22Rv1 (cell line): ENCODE measurements around the gene ARHGEF19.

Experiments used
- ZFX ChIP-seq: fragments of 450-650 bp; IDR thresholded peaks from 2 replicates; pipeline ENCODE4 v1.6.1; 2017; ENCODE audit warnings: antibody characterized with exemption, borderline replicate concordance
- TF ChIP-seq, protein P1 (sequence below): fragments of 450-650 bp; IDR thresholded peaks from 2 replicates; pipeline ENCODE4 v1.5.1; 2017; ENCODE audit warnings: mild to moderate bottlenecking

DNA sequence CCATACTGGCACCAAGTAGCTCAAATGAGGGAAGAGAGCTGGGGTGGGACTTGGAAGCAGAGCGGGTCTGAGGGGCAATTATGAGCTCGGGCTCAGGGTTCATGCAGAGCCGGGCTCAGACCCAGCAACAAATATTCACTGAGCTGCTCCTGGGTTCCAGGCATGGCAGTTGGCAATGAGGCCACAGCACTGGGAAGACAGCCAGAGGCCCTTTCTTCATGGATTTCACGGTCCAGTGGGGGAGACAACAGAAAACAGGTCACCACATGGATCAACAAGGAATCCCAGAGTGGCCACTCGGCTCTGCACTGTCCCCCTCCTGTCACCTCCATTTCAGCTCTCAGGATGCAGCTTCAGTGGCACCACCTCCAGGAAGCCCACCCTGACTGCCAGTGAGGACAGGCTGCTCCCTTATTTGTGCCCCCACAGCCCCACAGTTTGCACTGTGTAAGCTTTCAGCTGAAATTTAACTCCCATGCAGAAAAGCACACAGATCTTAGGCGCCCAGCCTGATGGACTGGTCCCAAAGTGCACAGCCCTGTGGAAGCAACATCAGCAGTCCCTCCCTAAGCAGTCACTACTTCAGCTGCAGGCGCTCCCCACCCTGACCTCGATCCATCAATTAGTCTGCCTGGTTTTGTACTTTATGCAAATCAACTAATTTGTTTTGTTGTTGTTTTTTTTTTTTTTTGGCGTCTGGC lies 22.4 kb downstream of the ARHGEF19 start:
- TF ChIP-seq, protein P1, sequence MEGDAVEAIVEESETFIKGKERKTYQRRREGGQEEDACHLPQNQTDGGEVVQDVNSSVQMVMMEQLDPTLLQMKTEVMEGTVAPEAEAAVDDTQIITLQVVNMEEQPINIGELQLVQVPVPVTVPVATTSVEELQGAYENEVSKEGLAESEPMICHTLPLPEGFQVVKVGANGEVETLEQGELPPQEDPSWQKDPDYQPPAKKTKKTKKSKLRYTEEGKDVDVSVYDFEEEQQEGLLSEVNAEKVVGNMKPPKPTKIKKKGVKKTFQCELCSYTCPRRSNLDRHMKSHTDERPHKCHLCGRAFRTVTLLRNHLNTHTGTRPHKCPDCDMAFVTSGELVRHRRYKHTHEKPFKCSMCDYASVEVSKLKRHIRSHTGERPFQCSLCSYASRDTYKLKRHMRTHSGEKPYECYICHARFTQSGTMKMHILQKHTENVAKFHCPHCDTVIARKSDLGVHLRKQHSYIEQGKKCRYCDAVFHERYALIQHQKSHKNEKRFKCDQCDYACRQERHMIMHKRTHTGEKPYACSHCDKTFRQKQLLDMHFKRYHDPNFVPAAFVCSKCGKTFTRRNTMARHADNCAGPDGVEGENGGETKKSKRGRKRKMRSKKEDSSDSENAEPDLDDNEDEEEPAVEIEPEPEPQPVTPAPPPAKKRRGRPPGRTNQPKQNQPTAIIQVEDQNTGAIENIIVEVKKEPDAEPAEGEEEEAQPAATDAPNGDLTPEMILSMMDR = no peak
- no peak for TF ChIP-seq ZFX
